ENCODE results near the gene STARD5.

DNA sequence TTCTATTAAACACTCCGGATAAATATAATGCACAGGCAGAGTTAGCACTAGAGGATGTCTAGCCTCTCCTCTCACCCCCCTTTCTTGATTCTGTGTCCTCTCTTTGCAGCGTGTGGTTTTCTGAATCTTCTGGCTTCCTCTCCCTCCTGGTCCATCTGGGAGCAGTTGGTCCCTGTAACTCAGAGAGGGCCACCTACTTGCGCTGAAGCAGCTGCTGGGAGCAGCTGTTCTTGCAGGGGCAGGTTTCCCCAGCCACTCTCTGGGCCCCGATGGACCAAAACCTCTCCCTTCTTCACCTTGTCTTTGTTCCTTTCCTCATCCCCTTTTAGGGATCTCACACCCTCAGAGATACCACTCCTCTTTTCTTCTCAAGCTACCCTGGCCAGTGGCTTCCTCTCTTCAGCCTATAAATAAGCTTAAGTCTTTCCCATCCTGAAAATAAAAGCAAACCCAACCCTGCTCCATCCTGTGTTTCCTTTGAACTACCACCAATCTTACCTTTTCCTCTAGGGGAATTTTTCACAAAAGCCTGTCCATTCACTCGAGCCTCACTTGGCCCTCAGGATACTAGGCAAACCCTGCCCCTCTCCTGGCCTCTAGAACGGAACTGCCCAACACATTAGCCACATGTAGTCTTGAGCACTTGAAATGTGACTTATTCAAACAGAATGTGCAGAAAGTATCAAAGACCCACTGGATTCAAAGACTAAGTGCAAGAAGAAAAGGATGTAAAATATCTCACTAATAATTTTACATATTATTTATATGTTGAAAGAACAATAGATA lies 59.7 kb downstream of the STARD5 start:
- TF ChIP-seq, protein P1, sequence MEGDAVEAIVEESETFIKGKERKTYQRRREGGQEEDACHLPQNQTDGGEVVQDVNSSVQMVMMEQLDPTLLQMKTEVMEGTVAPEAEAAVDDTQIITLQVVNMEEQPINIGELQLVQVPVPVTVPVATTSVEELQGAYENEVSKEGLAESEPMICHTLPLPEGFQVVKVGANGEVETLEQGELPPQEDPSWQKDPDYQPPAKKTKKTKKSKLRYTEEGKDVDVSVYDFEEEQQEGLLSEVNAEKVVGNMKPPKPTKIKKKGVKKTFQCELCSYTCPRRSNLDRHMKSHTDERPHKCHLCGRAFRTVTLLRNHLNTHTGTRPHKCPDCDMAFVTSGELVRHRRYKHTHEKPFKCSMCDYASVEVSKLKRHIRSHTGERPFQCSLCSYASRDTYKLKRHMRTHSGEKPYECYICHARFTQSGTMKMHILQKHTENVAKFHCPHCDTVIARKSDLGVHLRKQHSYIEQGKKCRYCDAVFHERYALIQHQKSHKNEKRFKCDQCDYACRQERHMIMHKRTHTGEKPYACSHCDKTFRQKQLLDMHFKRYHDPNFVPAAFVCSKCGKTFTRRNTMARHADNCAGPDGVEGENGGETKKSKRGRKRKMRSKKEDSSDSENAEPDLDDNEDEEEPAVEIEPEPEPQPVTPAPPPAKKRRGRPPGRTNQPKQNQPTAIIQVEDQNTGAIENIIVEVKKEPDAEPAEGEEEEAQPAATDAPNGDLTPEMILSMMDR (conservative IDR thresholded peaks at IDR 0.05; ENCODE audit: low read length) = no peak
- no peak for TF ChIP-seq EZH2phosphoT487 (IDR thresholded peaks at IDR 0.05; ENCODE audit: borderline replicate concordance, low read depth, low read length)
